ENCODE results near the gene PPP1R14C.

PPP1R14C gene

DNA sequence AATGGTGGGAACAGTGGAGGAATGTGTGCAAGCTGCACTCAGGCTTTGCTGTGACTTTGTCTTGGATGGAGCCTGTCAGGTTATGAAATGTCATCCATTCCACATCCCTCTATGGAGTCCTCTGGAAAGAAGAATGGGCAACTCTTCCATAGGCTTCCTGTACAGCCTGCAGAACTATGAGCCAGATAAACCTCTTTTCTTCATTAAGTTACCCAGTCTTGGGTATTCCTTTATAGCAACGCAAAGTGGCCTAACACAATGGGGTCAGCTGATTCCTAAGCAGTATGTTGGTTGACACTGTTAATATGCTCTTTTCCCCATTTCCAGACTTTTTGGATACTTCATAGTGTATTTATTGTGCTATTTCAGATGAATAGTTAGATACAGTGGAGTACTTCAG is 150.2 kb downstream of the PPP1R14C start:
- no peak overlapping the region for H3K4me3 ChIP-seq (ENCODE audit: low read depth, low read length)
- no peak for DNase-seq (ENCODE audit: low read depth, low spot score)
- POLR2A ChIA-PET = no interaction called here
- CTCF ChIA-PET = interaction anchor here (0.7 kb wide), 1 partner anchor 213 kb away, joined by 3 read pairs; no protein-coding TSS in a partner anchor
- TF ChIP-seq, protein P1, sequence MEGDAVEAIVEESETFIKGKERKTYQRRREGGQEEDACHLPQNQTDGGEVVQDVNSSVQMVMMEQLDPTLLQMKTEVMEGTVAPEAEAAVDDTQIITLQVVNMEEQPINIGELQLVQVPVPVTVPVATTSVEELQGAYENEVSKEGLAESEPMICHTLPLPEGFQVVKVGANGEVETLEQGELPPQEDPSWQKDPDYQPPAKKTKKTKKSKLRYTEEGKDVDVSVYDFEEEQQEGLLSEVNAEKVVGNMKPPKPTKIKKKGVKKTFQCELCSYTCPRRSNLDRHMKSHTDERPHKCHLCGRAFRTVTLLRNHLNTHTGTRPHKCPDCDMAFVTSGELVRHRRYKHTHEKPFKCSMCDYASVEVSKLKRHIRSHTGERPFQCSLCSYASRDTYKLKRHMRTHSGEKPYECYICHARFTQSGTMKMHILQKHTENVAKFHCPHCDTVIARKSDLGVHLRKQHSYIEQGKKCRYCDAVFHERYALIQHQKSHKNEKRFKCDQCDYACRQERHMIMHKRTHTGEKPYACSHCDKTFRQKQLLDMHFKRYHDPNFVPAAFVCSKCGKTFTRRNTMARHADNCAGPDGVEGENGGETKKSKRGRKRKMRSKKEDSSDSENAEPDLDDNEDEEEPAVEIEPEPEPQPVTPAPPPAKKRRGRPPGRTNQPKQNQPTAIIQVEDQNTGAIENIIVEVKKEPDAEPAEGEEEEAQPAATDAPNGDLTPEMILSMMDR (IDR thresholded peaks at IDR 0.05; ENCODE audit: insufficient read depth, low read length, missing control alignments) = no peak

DNA sequence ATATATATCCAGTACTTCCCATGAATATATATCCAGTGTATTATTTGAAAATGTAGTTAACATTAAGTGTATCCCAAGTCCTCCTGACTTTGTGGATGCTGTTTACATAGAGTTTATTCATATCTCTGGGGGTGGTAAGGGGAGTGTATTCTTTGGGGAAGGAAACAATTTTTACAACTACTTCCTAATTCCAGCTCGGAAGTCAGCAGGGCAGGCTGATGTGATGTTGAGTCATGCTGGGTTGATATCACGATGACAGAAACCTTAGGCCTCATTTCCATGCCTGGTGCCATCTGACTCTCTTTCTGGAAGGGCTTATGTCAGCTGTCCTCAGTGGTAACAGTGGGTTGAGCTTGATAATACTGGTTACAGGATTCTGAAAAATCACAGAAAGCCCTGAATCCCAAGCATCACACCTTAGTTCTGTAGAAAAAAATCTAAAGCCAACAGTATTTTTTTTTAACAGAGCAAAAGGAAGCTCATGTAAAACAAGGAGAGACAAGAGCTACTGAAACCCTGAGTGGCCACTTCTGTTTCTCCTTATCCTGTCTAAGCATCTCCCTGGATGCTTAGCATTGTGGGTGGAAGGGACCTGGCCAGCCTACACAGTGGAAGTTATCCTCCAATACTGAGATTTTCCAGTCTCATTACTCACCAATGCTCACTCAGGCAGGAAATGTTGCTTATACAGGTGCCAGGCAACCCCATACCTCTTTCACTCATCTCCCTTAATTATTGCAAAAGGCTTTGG is 150.8 kb downstream of the PPP1R14C start:
- H3K4me3 ChIP-seq (ENCODE audit: low read depth, low read length) = no peak overlapping the region
- ChIA-PET POLR2A (no interaction called here), CTCF (interaction anchor here (0.7 kb wide), 1 partner anchor 214 kb away, joined by 3 read pairs; no protein-coding TSS in a partner anchor)
- TF ChIP-seq, protein P1 (IDR thresholded peaks at IDR 0.05; ENCODE audit: insufficient read depth, low read length, missing control alignments) = no peak
- DNase-seq (ENCODE audit: low read depth, low spot score) = no peak

GRCh38 chr6:150296890-150297289 is 154.0 kb downstream of the PPP1R14C start:
- ChIA-PET POLR2A (no interaction called here), CTCF (no interaction called here)
- no peak for DNase-seq (ENCODE audit: low read depth, low spot score)
- no peak overlapping the region for H3K4me3 ChIP-seq (ENCODE audit: low read depth, low read length)
- TF ChIP-seq, protein P1 (IDR thresholded peaks at IDR 0.05; ENCODE audit: insufficient read depth, low read length, missing control alignments) = no peak

- no peak for DNase-seq (ENCODE audit: low read depth, low spot score)
- TF ChIP-seq, protein P1 (IDR thresholded peaks at IDR 0.05; ENCODE audit: insufficient read depth, low read length, missing control alignments) = no peak
- H3K4me3 ChIP-seq (ENCODE audit: low read depth, low read length) = no peak overlapping the region
- ChIA-PET POLR2A (no interaction called here), CTCF (interaction anchor here (2.7 kb wide), 1 partner anchor 217 kb away, joined by 7 read pairs; no protein-coding TSS in a partner anchor)
Observed at GRCh38 chr6:150297327-150298029, 154.6 kb downstream of the PPP1R14C start.

DNA sequence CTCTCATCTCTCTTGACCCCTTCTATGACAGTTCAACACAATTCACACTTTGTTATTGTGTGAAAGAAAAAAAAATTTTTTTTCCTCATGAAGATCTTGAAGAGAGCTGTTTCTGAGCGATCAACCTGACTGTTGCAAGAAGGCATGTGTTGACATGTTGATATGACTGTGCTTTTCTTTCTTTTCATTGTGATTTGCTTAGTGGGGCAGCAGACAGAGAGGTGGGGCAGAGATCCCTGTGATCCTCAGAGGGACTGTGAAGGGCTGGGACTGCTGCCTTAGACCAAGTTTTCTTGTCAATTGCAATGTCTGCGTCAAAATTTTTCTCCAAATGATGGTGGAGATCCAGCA is 155.2 kb downstream of the PPP1R14C start:
- ChIA-PET POLR2A (no interaction called here), CTCF (interaction anchor here (2.7 kb wide), 1 partner anchor 217 kb away, joined by 7 read pairs; no protein-coding TSS in a partner anchor)
- no peak overlapping the region for H3K4me3 ChIP-seq (ENCODE audit: low read depth, low read length)
- TF ChIP-seq, protein P1 (IDR thresholded peaks at IDR 0.05; ENCODE audit: insufficient read depth, low read length, missing control alignments) = no peak
- DNase-seq (ENCODE audit: low read depth, low spot score) = no peak

- TF ChIP-seq, protein P1 (IDR thresholded peaks at IDR 0.05; ENCODE audit: insufficient read depth, low read length, missing control alignments) = no peak
- ChIA-PET POLR2A (no interaction called here), CTCF (interaction anchor here (2.7 kb wide), 1 partner anchor 218 kb away, joined by 7 read pairs; no protein-coding TSS in a partner anchor)
- DNase-seq (ENCODE audit: low read depth, low spot score) = no peak
- H3K4me3 ChIP-seq (ENCODE audit: low read depth, low read length) = no peak overlapping the region
Observed at GRCh38 chr6:150298676-150299075, 155.8 kb downstream of the PPP1R14C start.
